NCI-H1105 (cell line): ENCODE measurements around the gene CHCHD3.
"Not testable (repeated sequence)": the region's sequence is repeated elsewhere in the genome, so short reads cannot be mapped to it uniquely, and the experiment has no call there.

Source experiments
- DNase-seq: peaks from one replicate; lab custom pipeline; 2025; lab: John Stamatoyannopoulos, UW

Gene CHCHD3

DNA sequence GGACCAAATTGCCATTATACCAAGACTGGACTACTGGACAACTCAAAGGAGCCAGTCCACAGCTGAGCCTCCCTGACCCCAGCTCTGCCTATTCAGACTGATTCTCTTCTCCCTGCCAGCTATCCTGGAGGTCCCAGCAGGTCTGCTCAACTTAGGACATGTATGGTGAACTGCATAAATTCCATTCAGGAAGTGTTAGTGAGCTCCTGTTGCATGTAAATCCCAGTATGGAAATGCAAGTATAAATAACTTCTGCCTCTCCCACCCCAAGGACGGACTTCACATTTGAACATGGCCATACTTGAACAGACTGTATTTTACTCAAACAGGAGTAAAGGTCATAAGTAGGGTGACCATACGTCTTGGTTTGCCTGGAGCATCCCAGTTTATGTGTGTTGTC, 128.4 kb downstream of the CHCHD3 start:
- DNase-seq, result no peak

DNA sequence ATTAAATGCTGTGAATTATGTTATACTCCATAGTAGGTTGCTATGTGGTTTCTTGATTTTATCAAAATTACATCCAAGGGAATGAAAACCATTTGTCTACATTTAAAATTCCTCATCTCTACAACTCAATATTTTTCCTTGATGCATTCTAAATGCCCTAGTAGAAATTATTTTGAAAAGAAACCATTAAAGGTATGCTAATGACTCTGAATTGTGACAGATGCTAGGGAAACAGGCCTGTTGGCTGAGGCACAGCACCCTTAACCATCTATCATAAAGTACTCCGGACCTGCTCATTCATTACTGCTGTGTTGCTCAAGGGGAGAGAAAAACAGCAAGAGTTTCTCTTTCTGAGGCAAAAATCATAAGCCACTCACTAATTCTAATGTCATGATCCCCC, 131.2 kb downstream of the CHCHD3 start:
- DNase-seq, result no peak

DNA sequence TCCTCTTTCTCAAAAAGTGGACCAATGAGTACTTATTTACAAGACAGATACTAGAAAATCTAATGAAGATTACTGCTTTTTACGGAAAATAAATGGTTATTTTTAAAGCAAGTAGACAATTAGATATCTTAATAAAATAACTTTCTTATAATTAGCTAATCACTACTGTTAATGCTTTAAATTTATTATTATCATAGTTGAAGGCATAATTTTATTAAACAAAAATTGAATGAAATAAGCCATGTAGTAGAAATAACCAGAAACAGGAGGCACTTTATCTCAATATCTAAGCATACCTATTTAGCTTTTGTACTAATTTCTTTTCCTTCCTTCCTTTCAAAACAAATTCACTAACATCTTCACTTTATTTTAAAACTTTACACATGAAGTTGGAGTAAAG, 134.9 kb downstream of the CHCHD3 start:
- DNase-seq, result no peak

DNA sequence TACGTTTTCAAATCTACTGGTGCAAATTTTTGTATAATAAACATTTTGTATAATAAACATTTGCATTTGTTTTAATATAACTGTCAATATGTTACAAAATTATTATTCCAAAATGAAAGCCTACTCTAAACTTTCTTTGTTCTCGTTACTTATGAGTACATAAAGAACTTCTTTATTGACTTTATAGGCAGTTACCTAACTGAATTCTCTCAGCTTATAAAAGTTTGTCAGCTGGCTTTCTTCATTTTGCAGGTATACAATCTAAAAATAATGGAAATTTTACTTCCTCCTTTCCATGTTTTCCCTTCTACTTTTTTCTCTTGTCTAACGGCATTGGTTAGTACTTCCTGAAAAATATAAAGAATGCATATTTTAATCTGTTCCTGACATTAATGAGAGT, 137.1 kb downstream of the CHCHD3 start:
- no peak for DNase-seq

DNA sequence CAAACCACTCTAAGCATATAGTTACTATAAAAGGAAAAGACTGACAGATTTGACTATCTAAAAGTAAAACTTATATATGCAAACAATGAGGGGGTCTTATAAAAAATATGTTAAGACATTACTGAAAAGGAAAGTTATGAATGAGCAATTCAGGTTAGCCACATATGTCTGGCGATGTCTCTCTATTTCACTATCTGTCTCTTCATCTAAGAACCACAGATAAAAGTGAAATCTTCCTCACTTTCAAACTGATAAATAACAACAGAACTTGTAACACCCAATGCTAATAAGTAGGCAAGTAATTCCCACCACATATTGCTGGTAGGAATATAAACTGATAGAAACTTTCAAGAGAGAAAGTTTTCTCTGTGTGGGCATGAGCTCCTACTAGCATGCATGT, 138.2 kb downstream of the CHCHD3 start:
- no peak for DNase-seq

DNA sequence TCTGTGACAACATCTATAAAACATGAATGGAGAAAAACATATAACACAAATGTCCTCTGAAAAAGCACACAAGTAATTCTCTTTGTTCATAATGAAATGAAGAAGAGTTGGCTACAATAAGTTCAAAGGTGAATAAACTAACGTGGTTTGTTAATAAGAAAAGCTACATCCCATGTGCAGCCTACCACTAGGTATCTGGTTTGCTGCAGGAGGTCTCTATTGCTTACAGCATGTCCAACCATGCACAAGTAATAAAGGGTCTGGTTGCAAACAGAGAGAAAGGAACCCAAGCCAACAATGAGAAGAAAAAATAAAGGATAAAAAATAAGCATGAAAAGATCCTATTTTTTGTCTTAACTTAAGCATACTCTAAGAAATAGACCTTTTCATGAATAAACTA, 139.2 kb downstream of the CHCHD3 start:
- DNase-seq, result no peak

DNA sequence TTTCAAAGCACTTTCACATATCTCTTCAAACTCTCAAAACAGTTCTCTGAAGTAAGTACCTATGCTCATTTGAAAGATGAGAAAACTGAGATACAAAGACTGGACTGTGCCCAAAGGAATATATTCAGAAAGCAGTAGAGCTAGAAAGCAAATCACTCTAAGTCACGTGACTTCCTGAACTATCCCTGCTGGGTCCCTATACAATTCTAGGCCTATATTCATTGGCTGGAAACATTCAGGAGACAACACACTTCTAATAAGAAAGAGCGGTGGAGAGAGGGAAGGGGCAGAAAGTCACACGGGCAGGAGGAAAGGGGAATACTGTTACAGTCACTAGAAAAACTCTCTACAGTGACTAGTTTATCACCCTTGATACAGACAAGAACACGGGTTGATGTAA, 140.0 kb downstream of the CHCHD3 start:
- DNase-seq, result no peak

DNA sequence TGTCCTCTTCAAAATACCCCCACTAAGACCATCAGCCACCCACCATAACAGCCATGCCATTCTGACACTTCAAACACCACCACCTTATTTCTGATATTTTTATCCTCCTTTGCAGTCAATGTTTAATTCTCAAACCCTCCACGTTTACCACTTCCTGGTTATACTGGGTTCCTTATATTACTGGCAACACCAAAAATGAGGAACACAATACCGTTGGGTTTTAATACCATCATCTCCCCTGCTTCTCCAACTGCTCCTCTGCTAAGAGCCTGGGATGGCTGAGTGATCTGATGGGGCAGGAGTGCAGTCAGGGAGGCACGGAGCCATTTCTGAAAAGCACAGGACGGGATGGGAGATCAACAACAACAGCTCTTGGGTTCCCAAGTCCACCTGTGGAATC, 140.5 kb downstream of the CHCHD3 start:
- DNase-seq, result no peak

DNA sequence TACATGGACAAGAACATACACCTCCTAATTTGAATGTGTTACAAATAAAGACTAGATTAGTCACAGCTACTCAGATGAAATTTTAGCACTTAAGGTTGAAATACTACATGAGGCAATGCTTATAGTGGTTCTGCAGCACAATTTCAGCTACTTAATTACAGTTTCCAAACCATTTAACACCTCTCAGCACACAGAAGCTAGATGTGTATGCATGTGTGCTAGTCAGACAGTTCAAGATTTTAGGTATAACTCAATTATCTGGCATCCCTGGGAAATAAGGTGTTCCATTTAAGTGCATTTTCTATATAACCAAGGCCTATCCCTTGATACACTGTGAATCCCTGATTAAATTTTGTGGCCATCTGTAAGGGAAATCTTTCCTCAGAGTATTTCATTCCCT, 141.8 kb downstream of the CHCHD3 start:
- no peak for DNase-seq

DNA sequence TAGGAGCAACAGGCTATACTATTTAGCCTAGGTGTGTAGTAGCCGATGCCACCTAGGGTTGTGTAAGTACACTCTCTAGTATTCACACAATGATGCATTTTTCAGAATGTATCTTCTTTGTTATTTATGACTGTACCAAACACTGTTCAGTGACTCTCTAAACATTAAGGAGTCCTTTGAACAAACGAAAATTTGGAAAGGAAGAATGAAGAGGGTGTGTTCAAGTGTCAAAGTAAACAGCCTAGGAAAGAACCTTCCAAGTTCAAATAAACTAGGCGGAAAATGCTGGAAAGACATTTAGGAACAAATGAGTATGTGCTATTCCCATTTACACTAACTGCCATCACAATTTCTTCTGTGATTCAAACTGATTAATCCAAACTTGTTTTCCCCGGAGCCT, 142.4 kb downstream of the CHCHD3 start:
- no peak for DNase-seq

DNA sequence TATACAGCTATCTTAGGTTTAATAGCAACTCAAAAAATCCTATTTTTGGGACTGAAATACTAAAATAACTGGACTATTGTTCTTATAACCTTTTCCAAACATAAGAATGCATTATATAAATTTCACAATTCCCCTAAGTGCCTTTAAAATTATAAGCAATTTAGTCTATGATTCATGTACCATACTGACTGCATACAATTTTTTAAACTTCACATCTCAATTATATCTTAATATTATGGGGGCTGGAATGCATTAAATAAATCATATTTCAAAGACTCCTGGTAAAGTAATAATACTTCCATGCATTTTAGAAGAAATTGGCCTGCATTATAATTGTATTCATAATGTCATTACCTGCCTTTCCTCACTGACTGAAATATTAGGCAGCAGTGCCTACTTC, 144.6 kb downstream of the CHCHD3 start:
- no peak for DNase-seq

DNA sequence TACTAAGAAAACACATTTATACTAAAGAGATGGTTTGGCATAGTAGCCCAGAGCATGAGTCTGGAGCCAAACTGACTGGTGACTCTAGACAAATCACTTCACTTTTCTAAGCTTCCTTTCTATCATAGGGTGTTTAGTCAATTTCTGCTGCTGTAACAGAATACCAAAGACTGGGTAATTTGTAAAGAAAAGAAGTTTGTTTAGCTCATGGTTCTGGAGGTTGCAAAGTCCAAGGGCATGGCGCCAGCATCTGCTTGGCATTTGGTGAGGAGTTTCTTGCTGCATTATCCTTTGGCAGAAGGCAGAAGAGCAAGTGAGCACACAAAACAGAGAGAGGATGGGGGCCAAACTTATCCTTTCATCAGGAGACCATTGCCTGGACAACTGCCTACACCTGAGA, 146.3 kb downstream of the CHCHD3 start:
- DNase-seq, result no peak

DNA sequence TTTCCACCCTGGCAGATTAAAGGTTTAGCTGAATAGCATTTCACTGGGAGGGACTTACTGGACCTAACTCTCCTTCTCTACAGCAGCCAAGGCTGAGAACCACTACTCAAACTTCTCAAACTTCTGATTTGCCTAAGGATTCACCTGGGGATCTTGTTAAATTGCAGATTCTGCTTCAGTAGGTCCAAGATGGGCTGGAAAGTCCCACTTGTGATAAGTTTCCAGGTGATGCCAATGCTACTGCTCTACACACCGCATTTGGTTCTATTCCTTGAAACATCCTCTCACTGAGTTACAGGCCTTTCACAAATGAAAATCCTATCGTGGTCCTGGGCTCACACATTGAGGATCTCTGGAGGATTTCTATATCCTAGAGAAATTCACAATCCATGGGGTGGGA, 147.9 kb downstream of the CHCHD3 start:
- no peak for DNase-seq

DNA sequence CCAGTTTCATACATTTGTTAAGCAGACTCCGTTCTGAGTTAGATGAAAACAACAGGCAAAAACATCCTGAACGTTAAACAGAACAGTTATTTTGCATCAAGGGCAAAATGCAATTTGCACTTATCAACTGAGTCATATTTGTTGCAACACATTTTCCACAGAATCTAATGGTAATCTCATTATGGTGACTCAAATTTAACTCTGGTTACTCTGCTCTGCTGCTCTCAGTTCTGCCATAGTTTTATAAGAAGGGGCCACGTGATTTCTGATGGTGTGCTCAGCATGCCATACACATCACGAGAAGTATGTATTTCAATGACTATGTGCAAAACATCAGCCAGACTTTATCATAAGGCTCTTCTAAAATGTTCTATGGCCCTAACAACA, 148.8 kb downstream of the CHCHD3 start:
- DNase-seq, result no peak

DNA sequence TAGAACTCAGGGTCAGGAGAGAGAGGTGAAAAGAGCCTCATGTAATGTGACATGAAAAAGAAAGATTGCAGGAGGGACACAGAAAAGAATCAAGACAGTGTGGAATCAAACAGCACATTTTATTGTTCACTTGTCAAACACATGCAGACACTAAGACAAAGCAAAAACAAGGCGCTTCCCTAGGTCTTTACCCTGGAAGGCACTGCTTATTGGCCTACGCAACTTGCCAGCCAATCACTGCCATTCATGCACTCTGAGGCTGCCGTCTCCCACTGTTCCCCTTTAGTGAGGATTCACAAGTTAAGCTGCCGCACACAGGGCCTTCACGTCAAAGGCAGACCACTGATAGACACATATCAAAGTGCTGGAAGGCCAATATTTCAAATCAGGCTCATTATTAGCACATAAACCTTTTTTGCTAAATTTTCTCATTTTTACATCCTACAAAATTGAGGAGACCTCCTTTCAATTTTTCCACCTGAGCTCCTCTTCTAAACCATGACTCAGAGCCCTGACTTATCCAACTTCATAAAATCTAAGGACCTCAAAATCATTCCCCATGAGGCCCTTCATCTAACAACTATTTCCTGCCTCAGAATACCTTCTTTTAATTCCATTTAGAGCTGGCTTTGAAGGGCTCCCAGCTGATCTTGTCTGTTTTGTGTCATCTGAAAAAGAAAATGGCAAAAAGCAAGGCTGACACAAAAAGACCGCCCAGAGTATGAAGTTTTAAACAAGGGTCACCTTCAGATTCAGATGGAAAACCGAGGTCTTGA, 149.4 kb downstream of the CHCHD3 start:
- DNase-seq, result no peak

DNA sequence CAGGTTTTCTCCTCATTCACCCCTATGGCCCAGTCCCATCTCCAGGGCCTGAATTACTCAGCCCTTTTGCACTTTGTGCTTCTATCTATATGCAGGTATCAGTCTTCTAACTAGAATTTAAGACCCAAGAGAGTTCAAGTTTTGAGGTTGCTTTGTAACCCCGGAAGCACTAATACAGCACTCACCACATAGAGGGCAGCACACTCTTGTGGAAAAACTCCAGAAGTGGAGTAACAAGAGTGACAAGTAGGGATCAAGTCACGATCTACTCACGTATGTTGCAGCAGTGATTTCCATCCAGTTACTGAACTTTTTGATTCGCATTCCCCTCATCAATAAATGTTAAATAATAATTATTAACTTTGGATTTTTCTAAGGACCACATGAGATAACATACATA, 151.0 kb downstream of the CHCHD3 start:
- no peak for DNase-seq

DNA sequence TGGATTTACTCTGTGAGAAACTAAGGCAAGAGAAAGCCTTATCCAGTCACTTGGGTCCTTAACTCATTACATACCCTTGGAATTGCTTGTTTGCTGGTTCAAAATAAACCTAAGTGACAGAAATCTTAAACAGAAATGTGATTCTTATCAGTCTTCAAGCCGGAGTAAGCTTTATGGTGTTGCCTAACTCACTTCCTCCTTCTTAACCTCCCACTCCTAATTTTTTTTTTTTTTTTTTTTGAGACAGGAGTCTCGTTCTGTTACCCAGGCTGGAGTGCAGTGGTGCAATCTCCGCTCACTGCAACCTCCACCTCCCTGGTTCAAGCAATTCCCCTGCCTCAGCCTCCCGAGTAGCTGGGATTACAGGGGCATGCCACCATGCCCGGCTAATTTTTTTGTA, 151.9 kb downstream of the CHCHD3 start:
- not testable (repeated sequence) for DNase-seq

DNA sequence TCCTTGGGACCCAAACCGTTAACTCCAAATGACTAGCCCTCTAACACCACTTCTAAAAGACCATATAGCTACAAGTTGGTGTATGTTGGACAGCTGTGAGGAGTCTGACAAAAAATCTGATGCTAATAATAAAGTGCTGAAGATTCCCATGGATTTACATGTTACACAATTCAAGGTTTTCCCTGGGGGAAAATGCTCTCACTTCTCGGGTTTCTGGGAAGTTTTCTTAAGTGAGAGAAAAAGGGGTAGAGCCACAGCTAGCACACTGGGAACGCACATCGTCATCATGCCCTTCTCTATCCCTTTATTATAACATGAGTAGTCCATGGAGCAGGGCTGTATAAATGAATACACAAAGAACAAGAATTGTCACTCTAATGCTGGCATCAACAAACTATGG, 162.1 kb downstream of the CHCHD3 start:
- DNase-seq, result no peak

DNA sequence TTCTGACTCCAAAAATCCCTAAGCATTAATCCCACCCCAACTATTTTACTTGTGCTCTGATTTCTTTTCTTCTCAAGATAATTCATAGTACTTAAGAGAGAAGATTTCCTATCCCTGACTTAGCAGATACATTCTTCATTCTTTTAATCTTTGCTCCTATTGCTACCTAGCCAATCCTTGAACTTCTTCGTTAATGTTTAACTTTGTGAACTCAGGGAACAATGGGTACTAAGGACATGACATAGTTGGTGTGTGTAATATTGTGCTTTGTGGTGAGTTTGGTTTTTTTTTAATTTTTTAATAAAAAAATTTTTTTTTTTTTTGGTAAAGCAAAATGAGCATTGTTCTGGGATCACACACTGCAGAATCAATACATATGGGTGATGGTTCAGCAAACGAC, 166.2 kb downstream of the CHCHD3 start:
- DNase-seq, result no peak

DNA sequence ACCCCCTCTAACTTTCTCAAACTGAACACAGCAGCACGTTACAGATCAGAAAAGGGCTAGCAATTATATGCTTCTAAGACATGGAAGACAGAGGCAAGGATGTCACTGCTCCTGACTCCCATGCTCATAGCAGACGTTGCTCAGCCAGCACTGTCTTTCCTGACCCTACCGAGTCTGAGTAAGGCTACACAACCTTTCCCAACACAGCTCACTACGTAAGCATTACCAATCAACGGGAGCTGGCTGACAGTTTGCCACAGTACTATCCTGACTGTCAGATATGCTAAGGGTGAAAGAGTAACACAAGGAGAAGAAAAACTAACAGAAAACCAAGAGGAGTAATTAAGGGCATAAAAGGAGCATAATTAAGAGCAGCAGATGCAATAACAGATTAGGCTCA, 171.2 kb downstream of the CHCHD3 start:
- DNase-seq, result no peak

DNA sequence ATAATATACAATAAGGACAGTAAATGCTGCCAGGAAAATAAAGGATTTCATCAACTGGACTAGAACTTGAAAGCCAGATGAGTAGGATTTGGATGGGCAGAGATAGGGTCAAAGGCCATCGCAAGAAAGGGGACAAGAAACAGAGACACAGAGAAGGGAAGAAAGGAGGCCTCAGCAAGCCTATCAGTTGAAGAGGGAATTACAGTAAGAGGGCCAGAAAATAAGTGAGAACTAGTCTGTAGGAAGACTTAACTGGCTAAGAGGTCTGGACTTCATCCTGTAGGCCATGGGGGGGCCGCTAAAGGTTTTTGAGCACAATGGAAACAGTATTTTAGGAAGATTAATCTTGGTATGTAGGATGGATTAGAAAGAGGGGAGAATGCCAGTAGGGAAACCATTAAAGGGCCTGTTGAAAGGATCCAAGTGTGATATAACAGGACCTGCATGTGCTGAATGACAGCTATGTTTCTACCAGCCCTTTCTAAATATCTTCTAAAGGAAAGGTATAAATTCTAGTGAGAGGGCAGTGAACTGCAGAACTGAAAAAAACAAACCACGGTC, 174.4 kb downstream of the CHCHD3 start:
- DNase-seq, result no peak

DNA sequence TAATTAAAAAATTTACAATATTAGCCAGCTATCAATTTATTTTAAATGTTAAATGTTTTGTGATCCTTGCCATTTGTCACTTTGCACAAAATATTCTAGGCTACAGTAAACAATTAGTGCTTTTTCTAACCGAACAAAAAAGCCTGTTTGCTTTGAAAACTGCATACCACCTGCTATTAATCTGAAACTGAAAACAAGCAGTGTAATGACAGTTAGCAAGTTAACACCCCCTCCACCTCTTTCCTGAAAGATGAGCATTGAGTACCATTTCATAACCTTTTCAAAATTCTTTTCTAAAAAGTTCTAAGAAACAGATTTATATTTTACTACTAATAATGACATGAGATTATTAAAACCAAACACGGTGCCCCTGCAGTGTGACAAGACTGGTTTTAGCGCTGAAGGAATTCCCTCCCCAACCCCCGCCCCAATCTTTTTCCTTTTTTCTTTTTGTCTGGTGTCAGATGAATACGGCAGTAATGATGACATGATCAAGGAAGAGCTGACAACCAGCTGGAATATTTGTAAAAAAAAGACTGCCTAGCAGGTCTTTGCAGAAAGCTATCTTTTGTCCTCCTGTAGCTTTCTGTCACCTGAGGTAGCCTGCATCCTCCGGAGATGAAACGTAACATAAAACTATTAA, 175.6 kb downstream of the CHCHD3 start:
- DNase-seq, result no peak

DNA sequence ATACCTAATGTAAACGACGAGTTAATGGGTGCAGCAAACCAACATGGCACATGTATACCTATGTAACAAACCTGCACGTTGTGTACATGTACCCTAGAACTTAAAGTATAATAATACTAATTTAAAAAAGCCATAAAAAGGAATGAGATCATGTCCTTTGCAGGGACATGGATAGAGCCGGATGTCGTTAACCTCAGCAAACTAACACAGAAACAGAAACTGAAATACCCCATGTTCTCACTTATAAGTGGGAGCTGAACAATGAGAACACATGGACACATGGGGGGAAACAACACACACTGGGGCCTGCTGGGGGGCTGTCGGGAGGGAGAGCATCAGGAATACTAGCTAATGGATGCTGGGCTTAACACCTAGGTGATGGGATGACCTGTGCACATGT, 176.8 kb downstream of the CHCHD3 start:
- DNase-seq, result not testable (repeated sequence)

DNA sequence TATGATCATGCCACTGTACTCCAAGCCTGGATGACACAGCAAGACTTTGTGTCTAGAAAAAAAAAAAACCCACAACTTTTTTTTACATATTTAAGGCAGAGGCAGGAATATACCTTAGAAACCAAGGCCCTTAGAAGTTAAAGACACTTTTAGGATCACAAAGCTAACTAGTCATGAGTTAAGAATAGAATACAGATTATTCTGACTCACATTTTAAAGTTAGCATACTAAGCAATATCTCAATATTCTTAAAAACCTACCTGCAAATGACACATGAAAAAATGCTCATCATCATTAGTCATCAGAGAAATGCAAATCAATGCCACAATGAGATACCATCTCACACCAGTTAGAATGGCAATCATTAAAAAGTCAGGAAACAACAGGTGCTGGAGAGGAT, 177.7 kb downstream of the CHCHD3 start:
- DNase-seq, result no peak
